OCI-LY3 (cell line): ENCODE data around the gene SMYD1.
A peak's percentile ranks its signal among the peaks of the same experiment; 100 is the strongest.

Experiments used
- CTCF ChIP-seq: fragments of 200-600, 300-600 bp; sonication (generic); IDR thresholded peaks from 2 replicates; pipeline ENCODE4 v1.5.1; 2014; ENCODE audit warnings: antibody characterized with exemption, low read length, low read depth
- EZH2phosphoT487 ChIP-seq: fragments of 200-600 bp; shearing (Covaris generic); IDR thresholded peaks from 2 replicates; pipeline ENCODE4 v1.6.1; 2018; ENCODE audit warnings: antibody characterized with exemption, mixed run types, low read depth

GRCh38 chr2:88159955-88160415 is 92.4 kb downstream of the SMYD1 start:
- TF ChIP-seq CTCF (peak; percentile 93), EZH2phosphoT487 (no peak)
